ENCODE results near the gene VGLL3.

GRCh38 chr3:87037652-87038051 lies 46.7 kb upstream of the VGLL3 start:
- TF ChIP-seq REST (IDR thresholded peaks at IDR 0.05; ENCODE audit: low read depth) (no peak), CBX3 (IDR thresholded peaks at IDR 0.05; ENCODE audit: low read depth) (no peak), CEBPB (IDR thresholded peaks at IDR 0.05; ENCODE audit: low read depth) (no peak), EGR1 (IDR thresholded peaks at IDR 0.05; ENCODE audit: low read depth) (no peak), CTCF (IDR thresholded peaks at IDR 0.05 in 2 of 3, conservative IDR thresholded peaks at IDR 0.05 in 1 of 3; ENCODE audit: borderline replicate concordance in 1 of 3, insufficient read depth in 1 of 3, low read depth in 2 of 3, low read length in 2 of 3) (no peak), YY1 (IDR thresholded peaks at IDR 0.05; ENCODE audit: extremely low read depth, insufficient replicate concordance, low read depth, low read length) (no peak)
